CD14-positive monocyte (primary cell): ENCODE data around the gene ZFHX3. TPM values are rescaled to one million over a fixed set of nuclear protein-coding genes. Genes with fewer than 3 reads are reported as not detected.

Experiments
- DNase-seq, 3 donors: peaks; one replicate each; pipeline ENCODE4 v3.0.0-alpha.2; 2011 to 2022
- H2AFZ ChIP-seq: 2 replicates; pipeline ENCODE4 v1.6.0; 2012; ENCODE audit warnings: mild to moderate bottlenecking, low read depth, low read length, inconsistent platforms; ENCODE audit not compliant: insufficient read depth, poor library complexity, severe bottlenecking
- H3K27ac ChIP-seq, 2 donors: 1 replicate in 1 of 2; 2 replicates in 1 of 2; pipeline ENCODE4 v1.5.1; 2012 to 2013; ENCODE audit warnings: low read length in 2 of 2, control low read depth in 1 of 2, inconsistent platforms in 1 of 2, low read depth in 1 of 2, mild to moderate bottlenecking in 1 of 2
- H3K27me3 ChIP-seq, 2 donors: one replicate each; pipeline versions ENCODE4 v1.6.0 to v1.6.1; 2011 to 2013; ENCODE audit warnings: low read length in 2 of 2; ENCODE audit not compliant: control insufficient read depth in 2 of 2, insufficient read depth in 2 of 2
- H3K36me3 ChIP-seq, 2 donors: replicated peaks in 1 of 2; 1 replicate in 1 of 2; 2 replicates in 1 of 2; pipeline versions ENCODE4 v1.5.1 to v1.6.1; 2012 to 2013; ENCODE audit warnings: low read length in 2 of 2, control low read depth in 1 of 2, inconsistent platforms in 1 of 2, mild to moderate bottlenecking in 1 of 2; ENCODE audit not compliant: insufficient read depth in 2 of 2, control insufficient read depth in 1 of 2
- H3K4me1 ChIP-seq, 2 donors: 1 replicate in 1 of 2; 2 replicates in 1 of 2; pipeline versions ENCODE4 v1.5.1 to v1.6.1; 2012 to 2013; ENCODE audit warnings: low read length in 2 of 2, control low read depth in 1 of 2, inconsistent platforms in 1 of 2, mild to moderate bottlenecking in 1 of 2, moderate library complexity in 1 of 2; ENCODE audit not compliant: insufficient read depth in 2 of 2, control insufficient read depth in 1 of 2
- H3K4me2 ChIP-seq: replicated peaks from 2 replicates; pipeline ENCODE3; 2012; ENCODE audit warnings: low read length, moderate library complexity, mild to moderate bottlenecking; ENCODE audit not compliant: poor library complexity, severe bottlenecking; ENCODE audit errors: extremely low read depth
- H3K4me3 ChIP-seq, 3 experiments: fragments of 200-600 bp in 1 of 3; sonication (generic) in 1 of 3; replicated peaks in 1 of 3; 1 replicate in 2 of 3; 2 replicates in 1 of 3; pipeline ENCODE4 v1.5.1; 2011 to 2013; ENCODE audit warnings: low read length in 3 of 3, mild to moderate bottlenecking in 3 of 3, control low read depth in 2 of 3, low read depth in 2 of 3, inconsistent platforms in 1 of 3, moderate library complexity in 1 of 3
- H3K79me2 ChIP-seq: 2 replicates; pipeline ENCODE4 v1.6.0; 2012; ENCODE audit warnings: mild to moderate bottlenecking, control low read depth, inconsistent platforms, low read length, moderate library complexity; ENCODE audit not compliant: insufficient read depth
- H3K9ac ChIP-seq: 2 replicates; pipeline ENCODE4 v1.6.0; 2017; ENCODE audit warnings: low read length, mild to moderate bottlenecking; ENCODE audit not compliant: insufficient read depth, poor library complexity, severe bottlenecking
- H3K9me3 ChIP-seq, 2 donors: replicated peaks in 1 of 2; 1 replicate in 1 of 2; 2 replicates in 1 of 2; pipeline versions ENCODE4 v1.5.1 to v1.6.1; 2012 to 2013; ENCODE audit warnings: low read length in 2 of 2, control low read depth in 1 of 2; ENCODE audit not compliant: control insufficient read depth in 1 of 2, insufficient read depth in 1 of 2
- H4K20me1 ChIP-seq: 2 replicates; pipeline ENCODE4 v1.6.0; 2012; ENCODE audit warnings: mild to moderate bottlenecking, low read length, control low read depth, moderate library complexity; ENCODE audit not compliant: insufficient read depth
- H3K27ac Mint-ChIP-seq, 7 donors: one replicate each; pipeline ENCODE4 v1.8.0; 2020; ENCODE audit warnings: mild to moderate bottlenecking in 7 of 7, mixed read lengths in 7 of 7, moderate library complexity in 6 of 7, inconsistent platforms in 2 of 7
- H3K27me3 Mint-ChIP-seq, 3 donors: one replicate each; pipeline ENCODE4 v1.8.0; 2021 to 2022; ENCODE audit warnings: low read depth in 3 of 3, mild to moderate bottlenecking in 3 of 3, mixed read lengths in 3 of 3, moderate library complexity in 3 of 3, inconsistent platforms in 1 of 3
- H3K36me3 Mint-ChIP-seq, 2 donors: one replicate each; pipeline ENCODE4 v1.8.0; 2020; ENCODE audit warnings: mixed read lengths in 2 of 2, inconsistent platforms in 1 of 2, mild to moderate bottlenecking in 1 of 2
- H3K4me1 Mint-ChIP-seq: one replicate; pipeline ENCODE4 v1.8.0; 2020; ENCODE audit warnings: mild to moderate bottlenecking, mixed read lengths
- H3K4me3 Mint-ChIP-seq, 2 donors: one replicate each; pipeline ENCODE4 v1.8.0; 2020; ENCODE audit warnings: mild to moderate bottlenecking in 2 of 2, mixed read lengths in 2 of 2, moderate library complexity in 1 of 2
- H3K9me3 Mint-ChIP-seq, 7 donors: one replicate each; pipeline ENCODE4 v1.8.0; 2020 to 2022; ENCODE audit warnings: mixed read lengths in 7 of 7, mild to moderate bottlenecking in 6 of 7, moderate library complexity in 6 of 7, inconsistent platforms in 2 of 7
- WGBS: methylation state at CpG from one replicate; pipeline ENCODE4 v1.1.5; 2013; ENCODE audit warnings: missing lambda C conversion rate; ENCODE audit not compliant: insufficient coverage; 5-methylcytosine and 5-hydroxymethylcytosine counted together
- intact Hi-C, 2 donors: fragments of 100-400 bp; cut with micrococcal nuclease; formaldehyde crosslinking; loops; one replicate each; pipeline versions ENCODE4 v1.15.0 to v1.15.1; 2023
- polyA plus RNA-seq, 3 donors: library from polyadenylated mRNA; depleted of rRNA in 1 of 3; unstranded in 2 of 3; stranded (reverse) in 1 of 3; fragments of 300-500 nt in 2 of 3; fragments of >200 nt in 1 of 3; fragmentation: Illumina TruSeq in 2 of 3; gene quantifications; 1 replicate in 2 of 3; 2 replicates in 1 of 3; pipeline ENCODE4 v1.2.3, GENCODE V29; 2012 to 2021
- TF ChIP-seq, protein P1 (sequence below): fragments of 200-600 bp; IDR thresholded peaks from one replicate; pipeline ENCODE4 v1.8.0; 2022; ENCODE audit warnings: antibody characterized with exemption, mild to moderate bottlenecking

Gene ZFHX3
- polyA plus RNA-seq, 3 donors = 0.42 to 4.2 (median 0.43) TPM

DNA sequence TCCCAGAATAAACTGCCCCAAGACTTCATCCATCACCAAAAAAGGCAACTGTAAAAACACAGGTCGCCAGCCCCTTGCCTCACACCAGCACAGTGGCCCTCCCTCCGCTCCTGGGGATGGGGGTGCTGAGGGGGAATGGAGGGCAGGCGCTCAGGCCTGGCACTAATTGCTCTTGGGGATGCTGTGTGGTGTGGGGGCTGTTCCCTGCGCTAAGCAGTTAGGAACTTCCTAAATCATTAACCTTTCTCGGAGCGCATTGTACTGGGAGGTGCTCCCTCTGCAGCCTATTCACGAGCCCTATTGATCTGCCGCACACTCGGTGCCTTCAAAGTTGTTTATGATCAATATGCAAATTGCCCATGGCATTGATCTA is 199.9 kb downstream of the ZFHX3 start:
- intact Hi-C loops = loop anchor here in 1 of 2 donors (10.0 kb wide), 1 partner anchor 127 kb away; no protein-coding TSS in a partner anchor

DNA sequence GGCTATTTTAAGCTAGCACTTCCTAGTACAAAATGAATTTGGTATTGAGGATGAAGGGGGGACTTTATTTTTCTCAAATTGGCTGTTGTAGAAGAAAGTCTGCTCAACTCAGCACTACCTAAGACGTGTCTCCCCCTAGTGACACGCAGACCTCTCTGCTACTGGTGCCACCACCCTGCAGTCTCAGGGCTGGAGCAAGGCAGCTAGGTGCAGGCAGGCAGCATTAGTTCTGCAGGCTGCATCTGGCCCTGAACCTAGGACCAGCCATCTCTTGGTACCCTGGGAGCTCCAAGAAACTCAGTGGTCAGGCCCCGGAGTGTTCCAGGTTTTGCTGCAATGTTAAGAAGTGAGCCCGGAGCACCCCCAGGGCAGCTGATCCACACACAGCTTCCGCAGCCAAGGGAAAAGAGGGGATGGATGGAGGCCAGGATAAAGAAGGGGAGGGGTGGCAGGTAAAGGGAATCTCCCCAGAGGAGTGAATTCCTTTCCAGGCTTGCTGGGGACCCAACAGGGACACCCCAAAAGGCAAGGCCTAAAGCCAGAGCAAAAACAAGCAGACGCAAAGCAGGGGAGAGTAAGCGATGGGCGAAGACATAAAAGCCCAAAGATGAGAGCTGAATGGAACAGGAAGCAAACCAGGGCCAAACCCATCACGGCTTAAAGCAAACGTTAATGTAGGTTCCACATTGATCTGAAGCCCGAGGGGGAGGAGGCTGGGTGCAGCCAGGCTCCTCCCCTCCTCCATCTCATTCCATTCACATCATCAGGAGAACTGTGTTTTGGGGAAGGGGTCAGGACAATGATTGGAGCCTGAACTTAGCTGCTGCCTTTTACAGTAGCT is 200.5 kb downstream of the ZFHX3 start:
- no peak overlapping the region for H3K4me2 ChIP-seq
- no peaks in the 10 kb centered on the region for H3K27me3 ChIP-seq
- H3K4me3 ChIP-seq = no peak overlapping the region
- Mint-ChIP-seq H3K4me3 (no peak overlapping the region), H3K36me3 (peaks cover 11 to 20% of the 10 kb centered on the region in 2 donors), H3K4me1 (peaks cover 50% of the 10 kb centered on the region), H3K27ac (peak overlapping the region in 4 of 7 donors; percentile 1 to 81 (median 56)), H3K9me3 (peaks cover 0 to 1% (median 0%) of the 10 kb centered on the region in 7 donors), H3K27me3 (peaks cover 2 to 3% (median 2%) of the 10 kb centered on the region in 3 donors)
- intact Hi-C loops = loop anchor here in 1 of 2 donors (10.0 kb wide), 1 partner anchor 127 kb away; no protein-coding TSS in a partner anchor
- H4K20me1 ChIP-seq = peaks cover 24% of the 10 kb centered on the region
- H3K27ac ChIP-seq = no peak overlapping the region
- TF ChIP-seq, protein P1, sequence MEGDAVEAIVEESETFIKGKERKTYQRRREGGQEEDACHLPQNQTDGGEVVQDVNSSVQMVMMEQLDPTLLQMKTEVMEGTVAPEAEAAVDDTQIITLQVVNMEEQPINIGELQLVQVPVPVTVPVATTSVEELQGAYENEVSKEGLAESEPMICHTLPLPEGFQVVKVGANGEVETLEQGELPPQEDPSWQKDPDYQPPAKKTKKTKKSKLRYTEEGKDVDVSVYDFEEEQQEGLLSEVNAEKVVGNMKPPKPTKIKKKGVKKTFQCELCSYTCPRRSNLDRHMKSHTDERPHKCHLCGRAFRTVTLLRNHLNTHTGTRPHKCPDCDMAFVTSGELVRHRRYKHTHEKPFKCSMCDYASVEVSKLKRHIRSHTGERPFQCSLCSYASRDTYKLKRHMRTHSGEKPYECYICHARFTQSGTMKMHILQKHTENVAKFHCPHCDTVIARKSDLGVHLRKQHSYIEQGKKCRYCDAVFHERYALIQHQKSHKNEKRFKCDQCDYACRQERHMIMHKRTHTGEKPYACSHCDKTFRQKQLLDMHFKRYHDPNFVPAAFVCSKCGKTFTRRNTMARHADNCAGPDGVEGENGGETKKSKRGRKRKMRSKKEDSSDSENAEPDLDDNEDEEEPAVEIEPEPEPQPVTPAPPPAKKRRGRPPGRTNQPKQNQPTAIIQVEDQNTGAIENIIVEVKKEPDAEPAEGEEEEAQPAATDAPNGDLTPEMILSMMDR = no peak
- WGBS = 70% methylated on average over 7 of the region's 11 CpGs
- DNase-seq = no peak
- no peak overlapping the region for H3K9ac ChIP-seq
- H2AFZ ChIP-seq = no peak overlapping the region
- H3K4me1 ChIP-seq = peaks cover 27 to 40% of the 10 kb centered on the region in 2 donors
- H3K79me2 ChIP-seq = no peaks in the 10 kb centered on the region
- no peaks in the 10 kb centered on the region for H3K36me3 ChIP-seq
- H3K9me3 ChIP-seq = no peaks in the 10 kb centered on the region

More for the DNA sequence above, 199.9 kb downstream of the ZFHX3 start:
- Histone ChIP-seq H3K4me3 (no peak overlapping the region), H3K27ac (no peak overlapping the region), H3K9me3 (no peaks in the 10 kb centered on the region), H3K79me2 (no peaks in the 10 kb centered on the region), H2AFZ (no peak overlapping the region), H3K4me2 (no peak overlapping the region), H3K4me1 (peaks cover 33 to 46% of the 10 kb centered on the region in 2 donors), H3K9ac (no peak overlapping the region), H3K27me3 (no peaks in the 10 kb centered on the region), H3K36me3 (no peaks in the 10 kb centered on the region), H4K20me1 (peaks cover 24% of the 10 kb centered on the region)
- no peak overlapping the region for H3K4me3 Mint-ChIP-seq
- peaks cover 0 to 3% (median 0%) of the 10 kb centered on the region in 7 donors for H3K9me3 Mint-ChIP-seq
- H3K36me3 Mint-ChIP-seq = peaks cover 11 to 20% of the 10 kb centered on the region in 2 donors
- peak overlapping the region in 1 of 7 donors; percentile 68 for H3K27ac Mint-ChIP-seq
- H3K27me3 Mint-ChIP-seq = peaks cover 2% of the 10 kb centered on the region in 3 donors
- peaks cover 56% of the 10 kb centered on the region for H3K4me1 Mint-ChIP-seq
- TF ChIP-seq, protein P1 = no peak
- DNase-seq = no peak
- WGBS = 85% methylated on average over 5 of the region's 9 CpGs
